ENCODE measurements around the gene PCNP. TPM values are rescaled to one million over a fixed set of nuclear protein-coding genes. Genes with fewer than 3 reads are reported as not detected.

Gene PCNP
- total and polyA plus RNA-seq, 9 of the 15 experiments (the other 6 are each of a cell fraction or from before 2014, with no cell fraction given) = 54.3 to 170 (median 150) TPM

DNA sequence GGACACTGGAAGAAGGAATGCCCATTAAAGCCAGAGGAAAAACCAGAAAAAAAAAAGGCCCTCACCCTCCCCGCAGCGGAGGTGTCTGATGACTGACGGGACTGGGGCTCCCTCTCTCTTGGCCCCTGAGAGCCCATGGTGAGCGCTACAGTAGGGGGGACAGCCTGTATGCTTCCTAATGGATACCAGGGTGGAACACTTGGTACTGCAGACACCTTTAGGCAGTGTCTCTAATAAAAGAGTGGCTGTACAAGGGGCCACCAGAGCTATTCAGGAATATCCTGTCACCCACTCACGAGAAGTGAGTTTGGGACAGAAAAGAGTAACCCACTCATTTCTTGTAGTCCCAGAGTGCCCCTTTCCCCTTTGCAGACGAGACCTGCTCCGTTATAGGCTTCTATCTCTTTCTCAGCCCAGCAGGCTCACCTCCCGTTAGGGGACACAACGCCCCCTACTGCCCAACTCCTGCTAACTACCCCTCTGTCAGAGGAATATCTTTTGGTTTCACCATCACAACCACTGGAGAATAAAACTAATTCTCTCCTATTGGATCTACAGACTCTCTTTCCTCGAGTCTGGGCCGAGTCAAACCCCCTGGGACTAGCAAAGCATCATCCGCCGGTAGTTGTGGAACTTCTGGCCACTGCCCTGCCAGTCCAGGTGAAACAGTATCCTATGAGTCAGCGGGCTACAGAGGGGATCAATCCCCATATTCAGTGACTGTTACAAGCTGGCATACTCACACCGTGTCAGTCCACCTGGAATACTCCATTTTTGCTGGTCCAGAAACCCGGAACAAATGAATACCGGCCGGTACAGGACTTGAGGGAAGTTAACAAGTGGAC is 62.2 kb downstream of the PCNP start (continued):
- no peak for TF ChIP-seq PRPF4 (IDR thresholded peaks at IDR 0.05; ENCODE audit: insufficient read depth, low read depth, low read length, poor library complexity, severe bottlenecking)
- TF ChIP-seq TEAD2 (tag; IDR thresholded peaks at IDR 0.05) = no peak
- TF ChIP-seq ZNF77 (CRISPR knock-in tag; IDR thresholded peaks at IDR 0.05) = no peak
- TF ChIP-seq SAP30 (IDR thresholded peaks at IDR 0.05; ENCODE audit: borderline replicate concordance, insufficient read depth, low read depth, low read length, poor library complexity, severe bottlenecking) = no peak
- no peak for TF ChIP-seq MECOM (CRISPR knock-in tag; IDR thresholded peaks at IDR 0.05)
- no peak for TF ChIP-seq HDAC1 (IDR thresholded peaks at IDR 0.05)
- TF ChIP-seq RAD21 (CRISPR knock-in tag; conservative IDR thresholded peaks at IDR 0.05 in 1 of 2, IDR thresholded peaks at IDR 0.05 in 1 of 2) = peak in 1 of 2 experiments; percentile 51; a peak in 3 of 4 replicates
- no peak for TF ChIP-seq ZFP1 (CRISPR knock-in tag; IDR thresholded peaks at IDR 0.05)
- TF ChIP-seq E2F5 (CRISPR knock-in tag; IDR thresholded peaks at IDR 0.05) = no peak
- 0 out of 2 replicates have a peak, but pooled peaks have one; percentile 35 for TF ChIP-seq LCOR (CRISPR knock-in tag; IDR thresholded peaks at IDR 0.05)
- TF ChIP-seq NCOA2 (IDR thresholded peaks at IDR 0.05; ENCODE audit: partially characterized antibody in 2 of 2) = no peak
- TF ChIP-seq SUPT5H (IDR thresholded peaks at IDR 0.05) = no peak
- TF ChIP-seq COPS2 (conservative IDR thresholded peaks at IDR 0.05) = no peak
- no peak for TF ChIP-seq SMARCA4 (IDR thresholded peaks at IDR 0.05)
- no peak for TF ChIP-seq GABPA (tag; conservative IDR thresholded peaks at IDR 0.05; ENCODE audit: low read depth)
- no peak for TF ChIP-seq THRB (CRISPR knock-in tag; conservative IDR thresholded peaks at IDR 0.05)
- no peak for TF ChIP-seq GATA2 (CRISPR knock-in tag; IDR thresholded peaks at IDR 0.05)
- no peak for TF ChIP-seq MYC (IDR thresholded peaks at IDR 0.05; ENCODE audit: low read depth, low read length)
- no peak for TF ChIP-seq MYC (CRISPR knock-in tag; IDR thresholded peaks at IDR 0.05; ENCODE audit: borderline replicate concordance, low read depth)
- TF ChIP-seq SIN3B (IDR thresholded peaks at IDR 0.05; ENCODE audit: low read depth) = no peak
- TF ChIP-seq HMBOX1 (IDR thresholded peaks at IDR 0.05) = peak; percentile 67
- no peak for TF ChIP-seq TAL1 (IDR thresholded peaks at IDR 0.05)
- TF ChIP-seq NFE2 (IDR thresholded peaks at IDR 0.05; ENCODE audit: low read depth) = no peak
- TF ChIP-seq HBP1 (CRISPR knock-in tag; IDR thresholded peaks at IDR 0.05) = no peak
- no peak for TF ChIP-seq FOXP1 (CRISPR knock-in tag; IDR thresholded peaks at IDR 0.05)
- no peak for TF ChIP-seq SOX6 (IDR thresholded peaks at IDR 0.05)

Data from K562 (cell line).